GM23248 (cell line): Measurements from ENCODE around the gene SERPINA12. TPM values are rescaled to one million over a fixed set of nuclear protein-coding genes. Genes with fewer than 3 reads are reported as not detected.

Experiments
- DNase-seq: peaks from one replicate; pipeline ENCODE4 v3.0.0-alpha.2; 2015
- H2AFZ ChIP-seq: fragments of 200-600 bp; sonication (generic); 2 replicates; pipeline ENCODE4 v1.6.1; 2016; ENCODE audit warnings: antibody characterized with exemption
- H3F3A ChIP-seq: fragments of 200-600 bp; sonication (generic); 2 replicates; pipeline ENCODE4 v1.6.1; 2016; ENCODE audit warnings: mild to moderate bottlenecking, antibody characterized with exemption, mixed run types; ENCODE audit not compliant: insufficient read depth
- H3K27ac ChIP-seq: fragments of 200-600 bp; sonication (generic); 2 replicates; pipeline ENCODE4 v1.5.1; 2016; ENCODE audit warnings: mild to moderate bottlenecking
- H3K27me3 ChIP-seq: fragments of 200-600 bp; sonication (generic); replicated peaks from 2 replicates; pipeline ENCODE4 v1.6.1; 2016; ENCODE audit warnings: mild to moderate bottlenecking; ENCODE audit not compliant: insufficient read depth
- H3K36me3 ChIP-seq: fragments of 200-600 bp; sonication (generic); 2 replicates; pipeline ENCODE4 v1.6.1; 2016; ENCODE audit warnings: low read depth, mild to moderate bottlenecking
- H3K4me1 ChIP-seq: fragments of 200-600 bp; sonication (generic); 2 replicates; pipeline ENCODE4 v1.6.1; 2016; ENCODE audit warnings: mild to moderate bottlenecking; ENCODE audit not compliant: insufficient read depth
- H3K4me2 ChIP-seq: fragments of 200-600 bp; sonication (generic); one replicate; pipeline ENCODE4 v1.6.1; 2016; ENCODE audit warnings: mild to moderate bottlenecking; ENCODE audit not compliant: unreplicated experiment
- H3K4me3 ChIP-seq: fragments of 200-600 bp; sonication (generic); 2 replicates; pipeline ENCODE4 v1.5.1; 2016; ENCODE audit warnings: mild to moderate bottlenecking
- H3K79me2 ChIP-seq: fragments of 200-600 bp; sonication (generic); 2 replicates; pipeline ENCODE4 v1.6.1; 2016; ENCODE audit warnings: mild to moderate bottlenecking; ENCODE audit not compliant: insufficient read depth
- H3K9ac ChIP-seq: fragments of 200-600 bp; sonication (generic); 2 replicates; pipeline ENCODE4 v1.6.1; 2016; ENCODE audit warnings: mild to moderate bottlenecking
- H3K9me2 ChIP-seq: fragments of 200-600 bp; sonication (generic); 2 replicates; pipeline ENCODE4 v1.6.1; 2016; ENCODE audit warnings: mixed run types, mild to moderate bottlenecking, moderate library complexity; ENCODE audit not compliant: insufficient read depth
- H3K9me3 ChIP-seq: fragments of 200-600 bp; sonication (generic); one replicate; pipeline ENCODE4 v1.6.1; 2017; ENCODE audit warnings: low read depth
- H4K20me1 ChIP-seq: fragments of 200-600 bp; sonication (generic); 2 replicates; pipeline ENCODE4 v1.6.0; 2016; ENCODE audit not compliant: insufficient read depth
- EZH2 ChIP-seq: fragments of 200-600 bp; sonication (generic); IDR thresholded peaks from 2 replicates; pipeline ENCODE4 v1.6.1; 2018; ENCODE audit warnings: antibody characterized with exemption, mild to moderate bottlenecking; ENCODE audit not compliant: insufficient read depth, poor library complexity, severe bottlenecking
- EZH2phosphoT487 ChIP-seq: fragments of 200-600 bp; sonication (generic); IDR thresholded peaks from 2 replicates; pipeline ENCODE4 v1.6.1; 2018; ENCODE audit warnings: antibody characterized with exemption, moderate library complexity, mild to moderate bottlenecking, low read depth; ENCODE audit not compliant: insufficient read depth
- WGBS, 2 experiments: methylation state at CpG; one replicate each; pipeline ENCODE4 v1.1.6; 2015 to 2017; ENCODE audit warnings: low lambda C conversion rate in 2 of 2, low coverage in 1 of 2; ENCODE audit errors: missing lambda C conversion rate in 2 of 2; 5-methylcytosine and 5-hydroxymethylcytosine counted together
- in situ Hi-C: fragments of 300-500 bp; cut with MboI; formaldehyde crosslinking; loops from 2 replicates; pipeline ENCODE4 v1.15.0; 2020
- polyA plus RNA-seq: library from polyadenylated mRNA; unstranded; fragments of >200 nt; fragmentation: Nextera tagmentation; extraction: Ambion mirVana; gene quantifications from 2 replicates; pipeline ENCODE4 v1.2.1, GENCODE V29; 2016
- total RNA-seq: library from RNA; depleted of rRNA; stranded (reverse); fragments of >200 nt; shearing (Covaris generic); gene quantifications from 2 replicates; pipeline ENCODE4 v1.2.3, GENCODE V29; 2014

Gene SERPINA12
- total and polyA plus RNA-seq, 2 experiments from 2014 or later = not detected

DNA sequence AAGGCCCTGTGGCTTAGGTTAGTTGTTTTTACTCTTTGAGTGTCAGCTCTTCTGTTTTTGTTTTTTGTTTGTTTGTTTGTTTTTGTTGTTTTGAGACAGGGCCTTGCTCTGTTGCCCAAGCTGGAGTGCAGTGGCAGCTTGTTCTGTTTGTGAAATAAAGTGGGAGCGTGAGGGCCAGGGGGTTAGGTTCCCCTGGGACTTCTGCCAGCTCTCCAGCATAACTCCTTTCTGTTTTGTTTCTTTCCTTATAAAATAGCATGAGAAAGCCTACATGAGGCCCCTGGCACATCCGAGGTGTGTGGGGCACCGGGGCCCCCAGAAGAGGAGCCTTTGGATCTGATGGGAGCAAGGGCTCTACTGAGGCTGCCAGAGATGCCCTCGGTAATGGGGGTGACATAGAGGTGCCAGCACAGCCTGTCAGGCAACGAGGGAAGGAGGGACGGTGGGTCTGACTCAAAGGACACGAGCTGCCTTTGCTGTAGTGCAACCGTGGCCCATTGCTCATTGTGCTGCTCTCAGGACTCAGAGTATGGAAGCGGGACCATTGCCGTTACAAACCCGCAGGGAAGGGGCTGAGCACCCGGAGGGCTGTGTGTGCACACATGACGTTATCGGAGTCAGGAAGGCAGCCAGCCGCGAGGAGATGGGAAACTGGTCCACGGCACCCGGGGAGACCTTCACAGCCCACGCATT lies 47.6 kb downstream of the SERPINA12 start:
- Histone ChIP-seq H3K4me1 (no peaks in the 10 kb centered on the region), H3F3A (no peaks in the 10 kb centered on the region), H3K4me3 (no peak overlapping the region), H2AFZ (no peak overlapping the region), H3K27me3 (no peaks in the 10 kb centered on the region), H3K4me2 (no peak overlapping the region), H3K79me2 (no peaks in the 10 kb centered on the region), H4K20me1 (no peaks in the 10 kb centered on the region), H3K36me3 (no peaks in the 10 kb centered on the region), H3K9me3 (no peaks in the 10 kb centered on the region), H3K9ac (no peak overlapping the region), H3K27ac (no peak overlapping the region), H3K9me2 (no peaks in the 10 kb centered on the region)
- 72 to 78% methylated on average over 18 to 19 of the region's 19 CpGs for WGBS, 2 experiments
- in situ Hi-C loops = no loop called here
- TF ChIP-seq EZH2 = no peak
- TF ChIP-seq EZH2phosphoT487 = no peak
- DNase-seq = no peak

GRCh38 chr14:94460631-94461416 lies 48.4 kb downstream of the SERPINA12 start:
- no peak overlapping the region for H3K4me3 ChIP-seq
- H3K4me1 ChIP-seq = no peaks in the 10 kb centered on the region
- H3K79me2 ChIP-seq = no peaks in the 10 kb centered on the region
- H3K27ac ChIP-seq = no peak overlapping the region
- in situ Hi-C loops = no loop called here
- no peak for DNase-seq
- H3K36me3 ChIP-seq = no peaks in the 10 kb centered on the region
- no peak for TF ChIP-seq EZH2phosphoT487
- TF ChIP-seq EZH2 = no peak
- WGBS, 2 experiments = 35 to 42% methylated on average over 8 of the region's 8 CpGs
- no peak overlapping the region for H2AFZ ChIP-seq
- no peaks in the 10 kb centered on the region for H4K20me1 ChIP-seq
- H3K4me2 ChIP-seq = no peak overlapping the region
- no peaks in the 10 kb centered on the region for H3K9me2 ChIP-seq
- no peaks in the 10 kb centered on the region for H3F3A ChIP-seq
- no peaks in the 10 kb centered on the region for H3K27me3 ChIP-seq
- no peaks in the 10 kb centered on the region for H3K9me3 ChIP-seq
- H3K9ac ChIP-seq = no peak overlapping the region

- Histone ChIP-seq H3K4me3 (no peak overlapping the region), H3K27me3 (no peaks in the 10 kb centered on the region), H2AFZ (no peak overlapping the region), H3K9ac (no peak overlapping the region), H3K9me3 (no peaks in the 10 kb centered on the region), H4K20me1 (no peaks in the 10 kb centered on the region), H3K27ac (no peak overlapping the region), H3K4me1 (no peaks in the 10 kb centered on the region), H3K36me3 (no peaks in the 10 kb centered on the region), H3K4me2 (no peak overlapping the region), H3K9me2 (no peaks in the 10 kb centered on the region), H3F3A (no peaks in the 10 kb centered on the region), H3K79me2 (no peaks in the 10 kb centered on the region)
- DNase-seq = peak; percentile 3
- WGBS, 2 experiments = 29 to 38% methylated on average over 2 of the region's 2 CpGs
- TF ChIP-seq EZH2phosphoT487 (no peak), EZH2 (no peak)
- in situ Hi-C loops = no loop called here
These were observed 50.6 kb downstream of the SERPINA12 start for GRCh38 chr14:94458558-94459205.

DNA sequence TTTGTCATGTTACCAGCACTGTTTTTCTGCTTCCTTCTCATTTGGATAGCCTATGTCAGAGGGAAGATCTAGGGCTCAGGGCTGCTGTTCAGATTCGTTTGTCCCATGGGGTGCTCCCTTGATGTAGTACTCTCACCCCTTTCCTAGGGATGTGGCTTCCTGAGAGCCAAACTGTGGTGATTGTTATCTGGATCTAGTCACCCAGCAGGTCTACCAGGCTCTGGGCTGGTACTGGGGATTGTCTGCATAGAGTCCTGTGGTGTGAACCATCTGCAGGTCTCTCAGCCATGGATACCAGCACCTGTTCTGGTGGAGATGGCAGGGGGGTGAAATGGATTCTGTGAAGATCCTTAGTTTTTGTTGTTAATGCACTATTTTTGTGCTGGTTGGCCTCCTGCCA lies 51.2 kb downstream of the SERPINA12 start:
- no peak for TF ChIP-seq EZH2
- no peak for TF ChIP-seq EZH2phosphoT487
- no peaks in the 10 kb centered on the region for H3K27me3 ChIP-seq
- no peaks in the 10 kb centered on the region for H4K20me1 ChIP-seq
- no peak overlapping the region for H3K27ac ChIP-seq
- in situ Hi-C loops = no loop called here
- no peaks in the 10 kb centered on the region for H3K79me2 ChIP-seq
- no peaks in the 10 kb centered on the region for H3K9me2 ChIP-seq
- H3F3A ChIP-seq = no peaks in the 10 kb centered on the region
- no peaks in the 10 kb centered on the region for H3K36me3 ChIP-seq
- H3K4me2 ChIP-seq = no peak overlapping the region
- no peak for DNase-seq
- H2AFZ ChIP-seq = no peak overlapping the region
- no peak overlapping the region for H3K9ac ChIP-seq
- WGBS, 2 experiments = 4 to 9% methylated on average over 1 of the region's 1 CpG
- no peaks in the 10 kb centered on the region for H3K4me1 ChIP-seq
- no peaks in the 10 kb centered on the region for H3K9me3 ChIP-seq
- H3K4me3 ChIP-seq = no peak overlapping the region
